ENCODE data around the gene GTPBP1.

GTPBP1 gene

DNA sequence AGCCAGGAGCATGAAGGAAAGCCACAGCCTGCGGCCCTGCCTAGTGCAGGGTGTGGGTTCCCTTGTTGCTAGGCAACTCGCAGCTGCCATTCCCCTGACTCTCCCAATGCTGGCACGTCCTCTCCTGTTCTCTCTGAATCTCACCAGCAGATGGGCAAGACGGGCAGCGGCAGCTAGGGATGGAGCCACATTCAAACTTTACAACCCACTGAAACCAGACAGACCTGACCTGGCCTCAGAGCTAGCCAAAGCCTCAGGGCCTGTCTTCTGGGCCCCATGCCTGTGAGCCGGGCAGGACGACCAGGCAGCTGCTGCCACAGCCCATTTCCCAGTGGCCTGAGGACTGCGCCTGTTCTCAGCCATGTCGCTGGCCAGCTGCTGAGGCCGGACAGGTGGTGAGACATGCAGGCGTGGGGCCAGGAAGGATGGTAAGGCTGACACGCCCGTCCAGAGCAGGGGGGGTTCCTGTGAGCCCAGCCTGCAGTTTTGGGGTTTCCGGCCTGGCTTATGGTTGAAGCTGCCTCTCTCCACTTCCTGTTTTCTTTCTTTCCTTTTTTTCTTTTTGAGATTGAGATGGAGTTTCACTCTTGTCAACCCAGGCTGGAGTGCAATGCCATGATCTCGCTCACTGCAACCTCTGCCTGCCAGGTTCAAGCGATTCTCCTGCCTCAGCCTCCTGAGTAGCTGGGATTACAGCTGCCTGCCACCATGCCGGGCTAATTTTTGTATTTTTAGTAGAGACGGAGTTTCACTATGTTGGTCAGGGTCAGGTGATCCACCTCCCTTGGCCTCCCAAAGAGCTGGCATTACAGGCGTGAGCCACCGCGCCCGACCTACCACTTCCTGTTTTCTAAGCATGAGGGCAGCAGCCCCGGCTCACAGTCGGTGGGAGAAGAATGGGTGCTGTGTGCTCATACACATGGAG is 45.9 kb downstream of the GTPBP1 start:
- DNase-seq (ENCODE audit: low read depth), result peak; percentile 91
- peak overlapping the region; percentile 34 for H3K4me3 ChIP-seq (ENCODE audit: low read depth, low read length)
- TF ChIP-seq, protein P1, sequence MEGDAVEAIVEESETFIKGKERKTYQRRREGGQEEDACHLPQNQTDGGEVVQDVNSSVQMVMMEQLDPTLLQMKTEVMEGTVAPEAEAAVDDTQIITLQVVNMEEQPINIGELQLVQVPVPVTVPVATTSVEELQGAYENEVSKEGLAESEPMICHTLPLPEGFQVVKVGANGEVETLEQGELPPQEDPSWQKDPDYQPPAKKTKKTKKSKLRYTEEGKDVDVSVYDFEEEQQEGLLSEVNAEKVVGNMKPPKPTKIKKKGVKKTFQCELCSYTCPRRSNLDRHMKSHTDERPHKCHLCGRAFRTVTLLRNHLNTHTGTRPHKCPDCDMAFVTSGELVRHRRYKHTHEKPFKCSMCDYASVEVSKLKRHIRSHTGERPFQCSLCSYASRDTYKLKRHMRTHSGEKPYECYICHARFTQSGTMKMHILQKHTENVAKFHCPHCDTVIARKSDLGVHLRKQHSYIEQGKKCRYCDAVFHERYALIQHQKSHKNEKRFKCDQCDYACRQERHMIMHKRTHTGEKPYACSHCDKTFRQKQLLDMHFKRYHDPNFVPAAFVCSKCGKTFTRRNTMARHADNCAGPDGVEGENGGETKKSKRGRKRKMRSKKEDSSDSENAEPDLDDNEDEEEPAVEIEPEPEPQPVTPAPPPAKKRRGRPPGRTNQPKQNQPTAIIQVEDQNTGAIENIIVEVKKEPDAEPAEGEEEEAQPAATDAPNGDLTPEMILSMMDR (IDR thresholded peaks at IDR 0.05; ENCODE audit: low read depth, low read length), result no peak
- 0 out of 2 replicates have a peak, but pooled peaks have one; percentile 23 for TF ChIP-seq MYC (IDR thresholded peaks at IDR 0.05; ENCODE audit: low read depth, low read length)
- no peak for TF ChIP-seq POLR2A (IDR thresholded peaks at IDR 0.05; ENCODE audit: extremely low read depth, insufficient read length)
- TF ChIP-seq, protein P2, sequence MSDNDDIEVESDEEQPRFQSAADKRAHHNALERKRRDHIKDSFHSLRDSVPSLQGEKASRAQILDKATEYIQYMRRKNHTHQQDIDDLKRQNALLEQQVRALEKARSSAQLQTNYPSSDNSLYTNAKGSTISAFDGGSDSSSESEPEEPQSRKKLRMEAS (IDR thresholded peaks at IDR 0.05; ENCODE audit: low read depth, low read length), result peak; percentile 55

DNA sequence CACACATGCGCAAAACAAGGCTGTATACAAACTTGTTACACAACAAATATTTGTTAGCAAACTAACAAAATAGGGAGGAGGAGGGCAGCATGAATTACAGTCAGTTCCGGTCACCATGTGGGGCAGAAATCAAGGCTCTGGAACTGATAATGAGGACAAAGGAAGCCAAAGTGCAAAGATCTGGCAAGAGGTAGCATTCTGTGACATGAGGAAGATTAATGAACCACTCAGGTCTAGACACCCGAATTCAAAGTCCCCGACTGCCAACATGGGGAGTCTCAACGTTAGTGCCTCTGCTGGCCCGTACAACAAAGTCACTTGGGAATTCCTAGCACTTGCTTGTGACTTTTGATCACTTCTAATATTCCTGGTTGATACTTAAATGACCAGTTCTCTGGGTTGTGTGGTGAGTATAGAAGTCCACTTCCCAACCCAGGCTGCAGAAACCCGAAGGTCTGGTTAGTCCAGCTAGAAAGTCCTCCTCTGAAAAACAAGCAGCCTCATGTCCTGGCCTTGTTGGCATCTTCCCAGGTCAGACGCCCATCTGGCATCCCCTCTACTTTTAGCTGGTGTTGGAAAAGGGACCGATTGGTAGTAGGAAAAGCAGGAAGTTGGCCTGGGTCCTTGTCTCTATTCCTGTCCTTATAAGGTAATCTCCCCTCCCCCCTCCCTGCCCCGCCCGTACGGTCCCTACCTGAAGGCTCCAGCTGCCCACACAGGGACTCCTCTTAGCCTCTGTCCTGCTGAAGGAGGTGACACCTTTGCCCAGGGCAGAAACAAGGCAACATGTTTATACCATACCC is 48.4 kb downstream of the GTPBP1 start:
- peak overlapping the region; percentile 60 for H3K4me3 ChIP-seq (ENCODE audit: low read depth, low read length)
- TF ChIP-seq MYC (IDR thresholded peaks at IDR 0.05; ENCODE audit: low read depth, low read length), result no peak
- TF ChIP-seq POLR2A (IDR thresholded peaks at IDR 0.05; ENCODE audit: extremely low read depth, insufficient read length), result no peak
- TF ChIP-seq, protein P2 (IDR thresholded peaks at IDR 0.05; ENCODE audit: low read depth, low read length), result no peak
- TF ChIP-seq, protein P1 (IDR thresholded peaks at IDR 0.05; ENCODE audit: low read depth, low read length), result no peak
- no peak for DNase-seq (ENCODE audit: low read depth)

DNA sequence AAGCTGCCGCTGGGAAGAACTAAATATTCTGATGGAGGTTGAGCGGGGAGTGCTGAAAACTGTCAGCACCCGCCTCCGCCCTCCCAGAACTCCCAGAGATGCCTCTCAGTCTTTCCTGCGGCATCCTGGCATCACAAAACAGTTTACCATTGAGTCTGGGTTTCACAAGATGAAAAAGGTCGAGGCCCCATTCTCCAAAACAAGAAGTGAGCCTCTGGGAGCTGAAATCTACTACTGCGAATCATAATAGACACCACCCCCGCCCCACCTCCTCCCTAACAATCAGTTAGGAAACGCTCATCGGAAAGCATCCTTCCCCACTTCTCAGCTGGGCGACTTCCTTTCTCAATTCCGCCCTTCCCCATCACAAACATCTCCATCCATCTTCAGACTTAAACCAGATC is 49.0 kb downstream of the GTPBP1 start:
- peak; percentile 83 for DNase-seq (ENCODE audit: low read depth)
- H3K4me3 ChIP-seq (ENCODE audit: low read depth, low read length), result peak overlapping the region; percentile 60
- TF ChIP-seq MYC (IDR thresholded peaks at IDR 0.05; ENCODE audit: low read depth, low read length) (no peak), POLR2A (IDR thresholded peaks at IDR 0.05; ENCODE audit: extremely low read depth, insufficient read length) (no peak)
- TF ChIP-seq, protein P1 (IDR thresholded peaks at IDR 0.05; ENCODE audit: low read depth, low read length), result no peak
- TF ChIP-seq, protein P2 (IDR thresholded peaks at IDR 0.05; ENCODE audit: low read depth, low read length), result no peak

DNA sequence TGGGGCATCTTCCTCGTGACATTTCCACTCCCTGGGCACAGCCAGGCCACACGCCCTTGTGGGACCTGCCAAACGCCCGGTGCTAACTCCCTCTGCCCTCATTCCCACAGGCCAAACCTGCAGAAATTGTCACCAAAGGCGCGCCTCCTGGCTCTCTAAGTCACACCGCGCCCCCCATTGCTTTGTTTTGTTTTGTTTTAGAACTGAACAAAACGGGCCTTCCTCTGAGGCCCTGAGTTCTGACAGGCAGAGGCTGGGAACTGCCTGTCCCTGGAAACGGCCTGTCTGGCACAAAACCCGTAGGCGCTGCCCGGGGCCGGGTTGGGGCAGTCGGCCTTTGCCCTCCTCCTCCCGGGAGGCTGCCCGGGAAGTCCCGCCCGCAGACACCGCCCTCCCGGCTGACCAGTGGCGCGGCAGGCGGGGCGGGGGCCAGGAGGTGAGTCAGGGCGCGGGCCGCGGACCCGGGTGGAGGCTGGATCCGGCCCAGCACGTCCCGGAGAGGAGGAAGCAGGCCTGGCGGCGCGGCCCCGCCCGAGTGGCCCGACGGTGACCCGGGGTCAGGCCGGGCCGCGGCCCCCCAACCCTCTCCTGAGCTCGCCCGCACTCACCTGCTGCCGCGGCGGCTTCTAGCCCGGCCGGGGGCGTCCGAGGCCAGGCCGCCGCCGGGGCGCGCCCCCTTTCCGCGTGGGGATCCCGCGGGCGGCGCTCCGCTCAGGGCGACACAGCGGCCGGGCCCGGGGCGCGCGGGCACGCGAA is 49.6 kb downstream of the GTPBP1 start:
- TF ChIP-seq, protein P1 (IDR thresholded peaks at IDR 0.05; ENCODE audit: low read depth, low read length), result no peak
- TF ChIP-seq, protein P2 (IDR thresholded peaks at IDR 0.05; ENCODE audit: low read depth, low read length), result no peak
- TF ChIP-seq POLR2A (IDR thresholded peaks at IDR 0.05; ENCODE audit: extremely low read depth, insufficient read length), result no peak
- no peak for TF ChIP-seq MYC (IDR thresholded peaks at IDR 0.05; ENCODE audit: low read depth, low read length)
- peak; percentile 70 for DNase-seq (ENCODE audit: low read depth)
- H3K4me3 ChIP-seq (ENCODE audit: low read depth, low read length), result peak overlapping the region; percentile 60

DNA sequence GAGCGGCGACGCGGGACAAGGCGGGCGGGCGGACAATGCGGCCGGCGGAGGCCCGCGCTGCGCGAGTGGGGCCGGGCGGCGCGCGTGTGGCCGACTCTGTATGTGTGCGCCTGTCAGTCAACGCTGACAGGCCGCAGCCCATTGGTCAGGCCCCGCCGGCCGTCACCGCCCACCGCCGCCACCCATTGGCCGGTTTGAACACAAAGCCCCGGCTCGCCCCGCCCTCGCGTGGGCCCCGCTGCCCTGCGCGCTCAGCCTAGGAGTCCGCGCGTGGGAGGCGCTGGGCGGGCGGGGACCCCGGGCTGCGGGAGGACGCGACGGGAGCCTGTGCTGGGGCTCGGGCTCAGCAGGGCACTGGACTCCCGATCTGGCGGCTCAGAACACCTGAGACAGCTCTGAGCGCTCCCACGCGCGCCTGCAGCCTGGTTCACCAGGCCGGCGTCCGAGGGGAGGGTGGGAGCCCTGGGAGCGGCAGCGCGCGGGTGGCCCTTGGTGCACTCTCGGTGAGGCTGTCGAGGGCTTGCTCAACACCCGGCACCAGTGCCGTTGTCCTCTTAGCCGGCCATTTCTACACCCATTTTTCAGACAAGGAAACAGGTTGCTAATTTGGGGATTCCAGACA is 50.3 kb downstream of the GTPBP1 start, which contains the start of gene SUN2:
Gene SUN2 (minus strand): TSS at position 88 of the 622 bp plus-strand sequence. CDS start 3,370 bp downstream, outside the sequence.
- TF ChIP-seq POLR2A (IDR thresholded peaks at IDR 0.05; ENCODE audit: extremely low read depth, insufficient read length), result peak; percentile 33
- peak; percentile 18; the same call in 1 of the 2 replicates for TF ChIP-seq MYC (IDR thresholded peaks at IDR 0.05; ENCODE audit: low read depth, low read length)
- TF ChIP-seq, protein P2 (IDR thresholded peaks at IDR 0.05; ENCODE audit: low read depth, low read length), result peak; percentile 19; the same call in 1 of the 2 replicates
- TF ChIP-seq, protein P1 (IDR thresholded peaks at IDR 0.05; ENCODE audit: low read depth, low read length), result no peak
- peak; percentile 88 for DNase-seq (ENCODE audit: low read depth)
- H3K4me3 ChIP-seq (ENCODE audit: low read depth, low read length), result peak within 1 kb of the TSS; percentile 69

All from NB4 (cell line).